ENCODE measurements around the gene JADE3.

JADE3 gene

GRCh38 chrX:47060708-47061107, 148.5 kb downstream of the JADE3 start:
- TF ChIP-seq CTCF (IDR thresholded peaks at IDR 0.05; ENCODE audit: low read depth, low read length, missing control alignments) = no peak
- no peak overlapping the region for H3K4me3 ChIP-seq (ENCODE audit: low read depth, low read length)
- no peak for DNase-seq (ENCODE audit: low read depth)

GRCh38 chrX:47061238-47061919, 149.2 kb downstream of the JADE3 start:
- DNase-seq (ENCODE audit: low read depth) = no peak
- no peak overlapping the region for H3K4me3 ChIP-seq (ENCODE audit: low read depth, low read length)
- no peak for TF ChIP-seq CTCF (IDR thresholded peaks at IDR 0.05; ENCODE audit: low read depth, low read length, missing control alignments)

- no peak overlapping the region for H3K4me3 ChIP-seq (ENCODE audit: low read depth, low read length)
- TF ChIP-seq CTCF (IDR thresholded peaks at IDR 0.05; ENCODE audit: low read depth, low read length, missing control alignments) = no peak
- DNase-seq (ENCODE audit: low read depth) = no peak
These were observed 151.0 kb downstream of the JADE3 start for GRCh38 chrX:47063179-47063578.

GRCh38 chrX:47068214-47068613, 156.0 kb downstream of the JADE3 start:
- no peak overlapping the region for H3K4me3 ChIP-seq (ENCODE audit: low read depth, low read length)
- no peak for DNase-seq (ENCODE audit: low read depth)
- TF ChIP-seq CTCF (IDR thresholded peaks at IDR 0.05; ENCODE audit: low read depth, low read length, missing control alignments) = no peak

- no peak for DNase-seq (ENCODE audit: low read depth)
- H3K4me3 ChIP-seq (ENCODE audit: low read depth, low read length) = no peak overlapping the region
- no peak for TF ChIP-seq CTCF (IDR thresholded peaks at IDR 0.05; ENCODE audit: low read depth, low read length, missing control alignments)
These were observed 156.5 kb downstream of the JADE3 start for GRCh38 chrX:47068720-47069119.

- no peak within 1 kb of the TSS for H3K4me3 ChIP-seq (ENCODE audit: low read depth, low read length)
- no peak for TF ChIP-seq CTCF (IDR thresholded peaks at IDR 0.05; ENCODE audit: low read depth, low read length, missing control alignments)
- no peak for DNase-seq (ENCODE audit: low read depth)
These were observed 166.2 kb downstream of the JADE3 start, which contains the start of gene RGN for GRCh38 chrX:47078129-47079043. Gene RGN (plus strand): TSS chrX:47078443. CDS start chrX:47081145, 2,702 bp downstream.

All from GM12864 (cell line).